Progenitor cell of endocrine pancreas (in vitro differentiated cells): ENCODE results near the gene RAVER2. TPM values are rescaled to one million over a fixed set of nuclear protein-coding genes. Genes with fewer than 3 reads are reported as not detected.

Experiments
- DNase-seq: peaks from one replicate; pipeline ENCODE4 v3.0.0; 2021; ENCODE audit warnings: low spot score; ENCODE audit not compliant: unreplicated experiment
- H3K27ac Mint-ChIP-seq: 2 replicates; pipeline ENCODE4 v1.8.0; 2021; ENCODE audit warnings: mild to moderate bottlenecking, moderate library complexity, mixed read lengths
- H3K27me3 Mint-ChIP-seq: 2 replicates; pipeline ENCODE4 v1.8.0; 2021; ENCODE audit warnings: mixed read lengths
- H3K36me3 Mint-ChIP-seq: 2 replicates; pipeline ENCODE4 v1.8.0; 2022; ENCODE audit warnings: mixed read lengths; ENCODE audit not compliant: insufficient read depth
- H3K4me1 Mint-ChIP-seq: 2 replicates; pipeline ENCODE4 v1.8.0; 2021; ENCODE audit warnings: low read depth, mixed read lengths
- H3K4me3 Mint-ChIP-seq: 2 replicates; pipeline ENCODE4 v1.8.0; 2021; ENCODE audit warnings: low read depth, mild to moderate bottlenecking, moderate library complexity, mixed read lengths
- H3K9me3 Mint-ChIP-seq: 2 replicates; pipeline ENCODE4 v1.8.0; 2021; ENCODE audit warnings: low read depth, mixed read lengths
- CTCF ChIP-seq: fragments of 200-600 bp; sonication (generic); IDR thresholded peaks from one replicate; pipeline ENCODE4 v1.5.0; 2021; ENCODE audit warnings: antibody characterized with exemption, mild to moderate bottlenecking; ENCODE audit not compliant: unreplicated experiment
- total RNA-seq: library from RNA; stranded (reverse); gene quantifications from 2 replicates; pipeline ENCODE4 v1.2.1, GENCODE V29; 2021

Gene RAVER2
- total RNA-seq, 1 donor from 2014 or later: 33.8 TPM

GRCh38 chr1:64849942-64850341 lies 105.1 kb downstream of the RAVER2 start:
- H3K36me3 Mint-ChIP-seq: peaks cover 12% of the 10 kb centered on the region
- no peak overlapping the region for H3K27ac Mint-ChIP-seq

GRCh38 chr1:64850846-64851245 lies 106.0 kb downstream of the RAVER2 start:
- no peaks in the 10 kb centered on the region for H3K4me1 Mint-ChIP-seq
- H3K9me3 Mint-ChIP-seq: no peaks in the 10 kb centered on the region
- peaks cover 12% of the 10 kb centered on the region for H3K36me3 Mint-ChIP-seq
- TF ChIP-seq CTCF: no peak
- no peak overlapping the region for H3K4me3 Mint-ChIP-seq
- H3K27me3 Mint-ChIP-seq: no peaks in the 10 kb centered on the region
- no peak overlapping the region for H3K27ac Mint-ChIP-seq
- DNase-seq: no peak

More at GRCh38 chr1:64849942-64850341, 105.1 kb downstream of the RAVER2 start:
- DNase-seq: no peak
- Mint-ChIP-seq H3K4me1 (no peaks in the 10 kb centered on the region), H3K27me3 (no peaks in the 10 kb centered on the region), H3K4me3 (no peak overlapping the region), H3K9me3 (no peaks in the 10 kb centered on the region)
- no peak for TF ChIP-seq CTCF

GRCh38 chr1:64851664-64852063 lies 106.8 kb downstream of the RAVER2 start:
- DNase-seq: no peak
- TF ChIP-seq CTCF: no peak
- H3K9me3 Mint-ChIP-seq: no peaks in the 10 kb centered on the region
- H3K27ac Mint-ChIP-seq: no peak overlapping the region
- H3K4me3 Mint-ChIP-seq: no peak overlapping the region
- peaks cover 13% of the 10 kb centered on the region for H3K36me3 Mint-ChIP-seq
- no peaks in the 10 kb centered on the region for H3K4me1 Mint-ChIP-seq
- no peaks in the 10 kb centered on the region for H3K27me3 Mint-ChIP-seq

GRCh38 chr1:64854674-64855073 lies 109.8 kb downstream of the RAVER2 start:
- Mint-ChIP-seq H3K9me3 (no peaks in the 10 kb centered on the region), H3K4me1 (no peaks in the 10 kb centered on the region), H3K36me3 (peaks cover 16% of the 10 kb centered on the region), H3K4me3 (no peak overlapping the region), H3K27me3 (no peaks in the 10 kb centered on the region), H3K27ac (no peak overlapping the region)
- DNase-seq: no peak
- TF ChIP-seq CTCF: no peak

- H3K4me3 Mint-ChIP-seq: no peak overlapping the region
- H3K9me3 Mint-ChIP-seq: no peaks in the 10 kb centered on the region
- TF ChIP-seq CTCF: no peak
- no peak for DNase-seq
- no peaks in the 10 kb centered on the region for H3K4me1 Mint-ChIP-seq
- H3K27me3 Mint-ChIP-seq: no peaks in the 10 kb centered on the region
- H3K36me3 Mint-ChIP-seq: peaks cover 15% of the 10 kb centered on the region
- H3K27ac Mint-ChIP-seq: no peak overlapping the region
Measured at GRCh38 chr1:64855557-64855956, 110.7 kb downstream of the RAVER2 start.
